ENCODE measurements around the gene CD99L2. TPM values are rescaled to one million over a fixed set of nuclear protein-coding genes. Genes with fewer than 3 reads are reported as not detected.
A peak's percentile ranks its signal among the peaks of the same experiment; 100 is the strongest.

Gene CD99L2
- total RNA-seq, 1 donor from 2014 or later: 9.0 TPM

DNA sequence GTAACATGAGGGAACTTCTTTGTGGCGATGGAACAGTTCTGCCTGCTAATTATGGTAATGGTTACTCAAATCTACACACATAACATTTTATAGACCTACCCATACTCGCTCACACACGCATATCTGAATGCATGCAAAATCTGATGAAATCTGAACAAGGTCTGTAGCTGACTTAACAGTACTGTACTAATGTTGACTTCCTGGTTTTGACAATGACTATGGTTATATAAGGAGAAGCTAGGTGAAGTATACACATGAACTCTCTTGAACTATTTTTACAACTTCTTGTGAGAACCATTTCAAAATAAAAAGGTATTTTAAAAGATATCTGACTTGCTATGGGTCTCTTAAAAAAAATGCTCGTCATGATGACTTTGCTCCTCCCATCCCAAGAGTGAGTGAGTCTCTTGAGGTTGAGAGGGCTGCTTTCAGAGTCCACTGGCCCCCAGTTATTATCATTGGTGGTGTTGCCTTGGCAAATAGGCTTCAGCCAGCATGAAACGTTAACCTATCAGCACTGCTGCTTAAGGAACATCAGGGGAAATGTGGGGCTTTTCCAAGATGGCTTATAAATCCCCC, 105.4 kb downstream of the CD99L2 start:
- H3K4me1 Mint-ChIP-seq (ENCODE audit: low read depth): peaks cover 9% of the 10 kb centered on the region
- H3K27ac Mint-ChIP-seq: no peak overlapping the region
- H3K27me3 Mint-ChIP-seq (ENCODE audit: insufficient read depth): peaks cover 1% of the 10 kb centered on the region
- H3K9me3 Mint-ChIP-seq: no peaks in the 10 kb centered on the region
- peaks cover 21% of the 10 kb centered on the region for H3K36me3 Mint-ChIP-seq (ENCODE audit: low read depth)
- no peak for DNase-seq (ENCODE audit: low spot score)
- H3K4me3 Mint-ChIP-seq: no peak overlapping the region
- intact Hi-C loops (cut with micrococcal nuclease): no loop called here

DNA sequence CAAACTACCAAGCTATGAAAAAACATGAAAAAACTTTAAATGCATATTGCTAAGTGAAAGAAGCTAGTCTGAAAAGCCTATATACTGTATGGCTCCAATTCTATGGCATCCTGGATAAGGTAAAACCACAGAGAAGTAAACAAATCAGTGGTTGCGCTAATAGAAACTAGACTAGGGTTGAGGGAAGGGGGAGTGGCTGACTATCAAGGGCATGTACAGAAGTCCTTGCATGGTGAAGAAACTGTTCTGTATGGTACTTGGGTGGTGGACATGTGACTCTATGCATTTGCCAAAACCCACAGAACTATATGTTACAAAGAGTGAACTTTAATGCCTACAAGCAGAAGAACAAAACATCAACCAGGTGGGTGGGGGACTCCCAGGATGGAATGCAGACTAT, 108.4 kb downstream of the CD99L2 start:
- intact Hi-C loops (cut with micrococcal nuclease): no loop called here
- no peaks in the 10 kb centered on the region for H3K27me3 Mint-ChIP-seq (ENCODE audit: insufficient read depth)

DNA sequence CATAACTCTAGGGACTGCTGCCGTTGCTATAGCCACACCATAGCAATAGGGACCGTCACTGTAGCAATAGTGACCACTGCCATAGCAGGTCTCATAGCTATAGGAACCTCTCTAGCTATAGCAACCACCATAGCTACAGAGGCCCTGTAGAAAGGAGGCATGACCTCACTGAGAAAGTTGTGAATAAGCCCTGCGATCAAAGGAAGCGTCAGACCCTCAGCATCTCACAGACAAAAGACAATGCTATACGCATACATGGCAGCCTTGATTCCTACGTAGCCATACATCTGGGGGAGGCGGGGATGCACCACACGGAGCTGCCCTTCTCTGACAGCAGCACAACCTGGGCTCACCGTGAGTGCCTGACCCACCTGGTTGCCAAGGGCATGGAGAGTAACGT, 116.8 kb downstream of the CD99L2 start:
- intact Hi-C loops (cut with micrococcal nuclease): no loop called here
- no peaks in the 10 kb centered on the region for H3K36me3 Mint-ChIP-seq (ENCODE audit: low read depth)
- no peak for DNase-seq (ENCODE audit: low spot score)
- no peaks in the 10 kb centered on the region for H3K27me3 Mint-ChIP-seq (ENCODE audit: insufficient read depth)
- H3K4me3 Mint-ChIP-seq: no peak overlapping the region
- H3K27ac Mint-ChIP-seq: no peak overlapping the region
- H3K4me1 Mint-ChIP-seq (ENCODE audit: low read depth): no peaks in the 10 kb centered on the region
- H3K9me3 Mint-ChIP-seq: no peaks in the 10 kb centered on the region

More for the DNA sequence above, 108.4 kb downstream of the CD99L2 start:
- Mint-ChIP-seq H3K36me3 (ENCODE audit: low read depth) (peaks cover 20% of the 10 kb centered on the region), H3K27ac (no peak overlapping the region), H3K4me1 (ENCODE audit: low read depth) (peaks cover 9% of the 10 kb centered on the region), H3K4me3 (no peak overlapping the region), H3K9me3 (no peaks in the 10 kb centered on the region)
- DNase-seq (ENCODE audit: low spot score): no peak

DNA sequence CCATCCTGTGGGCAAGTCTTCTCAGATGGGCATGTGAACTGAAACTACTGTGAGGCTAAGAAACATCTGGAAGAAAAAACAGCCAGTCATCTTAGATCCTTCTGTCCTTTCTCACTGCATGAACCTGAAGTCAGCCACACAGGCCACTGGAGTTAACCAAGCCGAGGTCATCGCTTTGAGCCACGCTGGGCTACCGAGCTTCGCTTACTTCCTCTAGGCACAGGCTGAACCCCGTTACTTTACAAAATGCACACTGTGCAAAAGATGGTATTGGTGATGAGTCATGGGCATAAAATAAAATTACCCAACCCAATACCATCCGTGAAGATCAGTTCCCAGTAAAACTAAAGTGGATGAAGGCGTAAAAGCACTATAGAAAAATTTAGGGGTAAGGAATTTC, 119.1 kb downstream of the CD99L2 start:
- intact Hi-C loops (cut with micrococcal nuclease): no loop called here
- no peaks in the 10 kb centered on the region for H3K27me3 Mint-ChIP-seq (ENCODE audit: insufficient read depth)
- no peaks in the 10 kb centered on the region for H3K9me3 Mint-ChIP-seq
- H3K27ac Mint-ChIP-seq: no peak overlapping the region
- no peaks in the 10 kb centered on the region for H3K36me3 Mint-ChIP-seq (ENCODE audit: low read depth)
- no peaks in the 10 kb centered on the region for H3K4me1 Mint-ChIP-seq (ENCODE audit: low read depth)
- H3K4me3 Mint-ChIP-seq: no peak overlapping the region
- DNase-seq (ENCODE audit: low spot score): no peak

DNA sequence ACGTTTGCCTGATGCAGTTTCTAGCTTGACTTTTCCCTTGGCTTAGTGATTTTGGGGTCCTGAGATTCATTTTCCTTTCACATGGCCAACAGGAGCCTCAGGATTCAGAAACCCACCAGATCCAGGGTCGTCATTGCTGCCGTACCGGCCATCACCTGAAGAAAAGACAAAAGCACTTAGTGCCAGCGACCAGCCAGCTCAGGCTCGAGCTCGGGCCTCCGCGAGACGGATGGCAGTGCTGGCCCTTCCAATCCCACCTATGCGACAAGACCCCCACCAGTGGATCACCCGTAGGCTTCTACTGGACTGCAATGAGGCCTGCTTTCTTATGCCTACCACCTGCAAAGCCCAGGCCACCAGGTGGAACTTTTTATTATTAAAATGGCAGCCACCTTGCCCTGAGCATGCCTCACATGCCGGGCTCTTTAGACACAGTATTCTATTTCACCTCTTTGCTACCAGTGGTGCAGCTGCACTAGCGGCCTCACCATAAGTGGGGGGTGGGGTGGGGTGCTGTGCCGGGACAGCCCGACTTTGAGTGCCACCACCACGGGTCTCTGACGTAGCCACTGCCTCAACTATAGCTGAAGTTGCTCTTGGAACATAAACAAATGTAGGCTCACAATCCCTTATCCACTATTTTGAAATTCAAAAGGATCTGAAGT, 121.0 kb downstream of the CD99L2 start:
- Mint-ChIP-seq H3K36me3 (ENCODE audit: low read depth) (no peaks in the 10 kb centered on the region), H3K9me3 (no peaks in the 10 kb centered on the region), H3K4me1 (ENCODE audit: low read depth) (no peaks in the 10 kb centered on the region)

DNA sequence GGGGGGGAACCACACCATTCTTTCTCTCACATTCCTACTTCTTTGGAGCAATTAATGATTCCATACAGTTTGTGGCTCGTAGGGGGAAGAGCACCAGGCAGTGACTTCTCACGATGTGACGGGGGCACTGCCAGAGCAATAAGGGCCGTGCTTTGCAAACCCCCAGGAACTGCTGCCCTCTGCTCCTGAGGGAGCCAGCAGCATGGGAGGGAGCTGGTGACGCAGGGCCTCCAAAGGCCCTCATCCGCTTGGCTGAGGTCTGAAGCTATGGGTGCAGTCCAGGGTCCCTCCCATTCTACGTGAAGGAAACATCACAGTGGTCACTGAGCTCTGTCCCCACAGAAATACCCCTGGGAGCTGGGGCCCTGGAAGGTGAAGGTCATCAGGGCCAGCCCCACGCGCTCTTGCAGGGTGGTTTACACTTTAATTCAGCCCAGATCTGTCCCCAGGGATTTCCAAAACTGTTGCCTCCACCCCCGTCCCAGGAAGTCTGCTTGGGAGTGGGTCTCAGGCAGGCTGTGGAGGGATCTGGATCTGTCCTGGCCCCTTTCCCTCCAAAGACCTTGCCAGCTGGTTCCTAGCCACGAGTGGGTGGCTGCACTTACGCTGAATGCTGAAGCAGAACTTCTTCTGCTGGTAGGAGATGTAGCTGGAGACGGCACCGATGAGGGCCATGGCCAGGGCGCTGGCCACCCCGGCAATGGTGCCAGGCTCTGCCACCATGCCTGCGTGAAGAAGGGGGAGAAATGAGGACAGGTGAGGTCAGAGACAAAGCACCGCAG, 122.7 kb downstream of the CD99L2 start:
- Mint-ChIP-seq H3K27me3 (ENCODE audit: insufficient read depth) (no peaks in the 10 kb centered on the region), H3K4me3 (no peak overlapping the region), H3K9me3 (no peaks in the 10 kb centered on the region), H3K4me1 (ENCODE audit: low read depth) (no peaks in the 10 kb centered on the region), H3K27ac (no peak overlapping the region), H3K36me3 (ENCODE audit: low read depth) (no peaks in the 10 kb centered on the region)
- intact Hi-C loops (cut with micrococcal nuclease): no loop called here
- no peak for DNase-seq (ENCODE audit: low spot score)

More for the DNA sequence above, 121.0 kb downstream of the CD99L2 start:
- DNase-seq (ENCODE audit: low spot score): no peak
- Mint-ChIP-seq H3K27ac (no peak overlapping the region), H3K4me3 (no peak overlapping the region), H3K27me3 (ENCODE audit: insufficient read depth) (no peaks in the 10 kb centered on the region)
- intact Hi-C loops (cut with micrococcal nuclease): no loop called here

DNA sequence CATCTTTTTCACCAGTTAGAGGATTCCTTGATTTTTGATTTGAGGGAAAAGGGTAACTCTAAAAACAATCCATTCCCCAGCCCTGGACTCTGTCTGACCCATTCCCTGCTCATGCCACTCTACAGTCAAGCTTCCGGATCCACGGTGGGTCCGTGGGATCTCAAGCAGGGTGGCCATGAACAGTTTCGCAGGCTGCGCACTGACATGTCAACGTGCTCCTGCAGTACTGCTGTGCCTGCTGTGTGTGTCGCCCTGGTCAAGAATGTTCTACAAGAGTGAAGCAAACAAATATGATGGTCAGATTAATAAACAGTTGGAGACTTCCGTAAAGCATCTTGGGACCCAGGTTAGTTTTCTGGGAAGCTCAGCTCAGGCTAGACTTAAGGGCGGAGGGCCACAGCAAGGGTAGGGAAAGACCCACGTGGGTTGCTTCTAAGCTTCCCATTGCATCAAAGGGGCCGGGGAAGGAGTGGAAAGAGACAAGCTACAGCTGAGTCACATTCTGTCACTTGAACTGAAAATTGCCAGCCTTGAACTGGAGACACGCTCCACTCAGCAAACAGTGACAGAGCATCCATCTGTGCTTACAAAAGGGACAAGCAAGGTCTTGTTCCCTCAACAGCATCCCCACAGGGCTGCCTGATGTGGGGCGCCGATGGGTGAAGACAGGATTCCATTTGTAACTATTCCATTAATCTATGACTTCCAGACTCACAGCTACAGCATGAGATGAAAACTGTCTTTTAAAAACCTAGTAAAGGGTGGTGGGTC, 123.5 kb downstream of the CD99L2 start:
- intact Hi-C loops (cut with micrococcal nuclease): loop anchor here (5.0 kb wide), 2 partner anchors 207 to 227 kb away; partner anchors contain the start of gene HMGB3
- H3K4me1 Mint-ChIP-seq (ENCODE audit: low read depth): no peaks in the 10 kb centered on the region
- H3K36me3 Mint-ChIP-seq (ENCODE audit: low read depth): no peaks in the 10 kb centered on the region
- H3K4me3 Mint-ChIP-seq: no peak overlapping the region
- H3K27ac Mint-ChIP-seq: no peak overlapping the region
- H3K27me3 Mint-ChIP-seq (ENCODE audit: insufficient read depth): no peaks in the 10 kb centered on the region
- H3K9me3 Mint-ChIP-seq: no peaks in the 10 kb centered on the region
- no peak for DNase-seq (ENCODE audit: low spot score)

DNA sequence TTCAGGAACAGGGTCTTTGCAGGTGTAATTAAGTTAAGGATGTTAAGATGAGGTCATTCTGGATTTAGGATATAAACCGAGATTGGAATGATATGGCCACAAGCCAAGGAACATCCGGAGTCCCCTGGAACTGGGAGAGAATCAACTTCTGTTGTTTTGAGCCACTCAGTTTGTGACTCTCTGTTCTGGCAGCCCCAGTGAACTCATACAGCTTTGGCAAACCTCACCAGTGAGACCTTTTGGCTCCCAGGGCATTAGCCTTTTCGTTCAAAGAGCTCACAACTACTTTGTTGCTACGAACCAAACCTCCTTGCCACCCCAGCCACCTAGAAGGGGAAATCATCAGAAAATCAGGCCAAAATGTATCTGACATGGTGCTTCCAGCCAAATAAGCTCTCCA, 124.8 kb downstream of the CD99L2 start:
- Mint-ChIP-seq H3K36me3 (ENCODE audit: low read depth) (no peaks in the 10 kb centered on the region), H3K4me3 (no peak overlapping the region), H3K9me3 (no peaks in the 10 kb centered on the region), H3K4me1 (ENCODE audit: low read depth) (no peaks in the 10 kb centered on the region), H3K27me3 (ENCODE audit: insufficient read depth) (no peaks in the 10 kb centered on the region), H3K27ac (no peak overlapping the region)
- intact Hi-C loops (cut with micrococcal nuclease): loop anchor here (2.0 to 5.0 kb wide), 3 partner anchors 125 to 229 kb away; partner anchors contain the start of genes CD99L2 and HMGB3
- no peak for DNase-seq (ENCODE audit: low spot score)

DNA sequence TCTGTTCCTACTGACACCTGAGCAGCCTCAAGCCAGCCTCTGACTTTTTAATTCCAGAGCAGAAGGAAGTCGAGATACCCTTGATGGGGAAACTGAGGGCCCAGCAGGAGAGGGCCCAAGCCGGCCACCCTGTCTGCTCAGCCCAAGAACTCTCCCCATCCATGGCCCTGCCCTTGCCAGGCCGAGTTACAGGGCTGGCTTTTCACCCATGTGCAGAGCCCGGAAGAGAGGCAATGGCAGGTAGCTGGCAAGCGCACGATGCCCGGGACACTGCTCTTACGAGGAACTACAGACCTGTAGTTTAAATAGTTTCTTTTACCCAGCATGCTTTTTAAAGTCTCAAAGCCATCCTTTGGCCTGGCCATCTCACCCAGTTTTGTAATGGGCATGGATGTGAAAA, 125.4 kb downstream of the CD99L2 start:
- Mint-ChIP-seq H3K9me3 (no peaks in the 10 kb centered on the region), H3K36me3 (ENCODE audit: low read depth) (no peaks in the 10 kb centered on the region), H3K4me1 (ENCODE audit: low read depth) (no peaks in the 10 kb centered on the region), H3K27ac (no peak overlapping the region), H3K4me3 (no peak overlapping the region), H3K27me3 (ENCODE audit: insufficient read depth) (no peaks in the 10 kb centered on the region)
- intact Hi-C loops (cut with micrococcal nuclease): loop anchor here (2.0 to 5.0 kb wide), 3 partner anchors 126 to 229 kb away; partner anchors contain the start of genes CD99L2 and HMGB3
- DNase-seq (ENCODE audit: low spot score): no peak

DNA sequence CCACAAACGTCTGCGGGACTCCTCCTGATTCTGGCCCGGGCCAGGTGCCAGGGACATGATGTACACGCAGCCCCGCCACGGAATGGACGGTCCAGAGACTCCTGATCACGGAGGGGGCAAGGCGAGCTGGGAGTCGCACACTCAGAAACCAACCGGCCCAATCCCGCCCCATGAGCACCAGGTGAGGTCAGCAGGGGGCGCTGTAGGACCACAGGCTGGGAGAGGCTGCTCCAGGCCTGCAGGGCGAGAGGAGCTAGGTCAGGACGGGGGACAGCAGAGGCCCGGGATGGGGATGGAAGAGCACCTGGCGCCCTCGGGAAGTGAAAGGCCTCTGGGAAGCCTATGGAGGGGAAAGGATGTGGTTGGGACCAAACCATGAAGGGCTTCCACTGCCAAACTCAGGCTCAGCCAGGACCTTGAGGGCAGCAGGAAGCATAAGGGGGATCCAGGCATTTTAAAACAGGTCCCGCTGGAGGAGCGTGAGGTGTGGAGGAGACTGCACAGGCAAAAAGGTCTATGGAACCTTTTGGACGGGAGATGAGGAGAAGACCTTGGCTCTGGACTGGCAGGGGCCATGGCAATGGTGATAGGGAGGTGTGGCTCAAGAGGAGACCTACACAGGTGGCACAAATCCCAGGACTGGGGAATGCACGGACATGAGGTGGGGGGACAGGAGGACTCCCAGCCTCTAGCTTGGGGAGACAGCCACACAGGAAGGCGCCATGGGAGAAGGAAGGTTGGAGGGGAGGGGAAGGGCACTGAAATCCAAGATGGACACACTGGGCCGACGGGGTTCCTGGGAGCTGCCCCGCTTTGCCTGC, 126.1 kb downstream of the CD99L2 start:
- Mint-ChIP-seq H3K4me1 (ENCODE audit: low read depth) (no peaks in the 10 kb centered on the region), H3K4me3 (no peak overlapping the region), H3K27ac (no peak overlapping the region), H3K9me3 (no peaks in the 10 kb centered on the region), H3K27me3 (ENCODE audit: insufficient read depth) (no peaks in the 10 kb centered on the region), H3K36me3 (ENCODE audit: low read depth) (no peaks in the 10 kb centered on the region)
- intact Hi-C loops (cut with micrococcal nuclease): loop anchor here (1.0 to 5.0 kb wide), 4 partner anchors 126 to 310 kb away; partner anchors contain the start of genes CD99L2 and HMGB3
- DNase-seq (ENCODE audit: low spot score): peak; percentile 47

DNA sequence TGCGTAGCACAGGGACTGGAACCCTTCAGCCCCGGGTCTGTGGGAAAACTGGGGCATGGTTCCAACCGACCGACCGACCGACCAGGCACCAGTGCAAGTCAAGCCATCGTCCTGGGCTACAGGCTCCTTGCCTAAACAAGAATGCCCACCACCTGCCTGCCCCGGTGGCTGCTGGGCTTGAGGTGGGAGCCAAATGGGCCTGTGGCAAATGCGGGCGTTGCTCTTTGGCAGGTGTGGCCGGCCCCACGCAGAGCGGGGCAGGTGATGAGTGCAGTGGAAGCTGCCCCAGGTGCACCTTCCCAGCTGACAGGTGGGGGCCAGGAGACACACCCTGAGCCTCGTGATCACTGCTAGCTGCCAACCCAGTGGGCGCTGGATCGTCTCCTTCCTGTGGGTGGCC, 127.4 kb downstream of the CD99L2 start:
- DNase-seq (ENCODE audit: low spot score): no peak
- Mint-ChIP-seq H3K27me3 (ENCODE audit: insufficient read depth) (no peaks in the 10 kb centered on the region), H3K4me1 (ENCODE audit: low read depth) (no peaks in the 10 kb centered on the region), H3K36me3 (ENCODE audit: low read depth) (no peaks in the 10 kb centered on the region), H3K9me3 (no peaks in the 10 kb centered on the region), H3K27ac (no peak overlapping the region), H3K4me3 (no peak overlapping the region)
- intact Hi-C loops (cut with micrococcal nuclease): loop anchor here (5.0 kb wide), 2 partner anchors 211 to 231 kb away; partner anchors contain the start of gene HMGB3

DNA sequence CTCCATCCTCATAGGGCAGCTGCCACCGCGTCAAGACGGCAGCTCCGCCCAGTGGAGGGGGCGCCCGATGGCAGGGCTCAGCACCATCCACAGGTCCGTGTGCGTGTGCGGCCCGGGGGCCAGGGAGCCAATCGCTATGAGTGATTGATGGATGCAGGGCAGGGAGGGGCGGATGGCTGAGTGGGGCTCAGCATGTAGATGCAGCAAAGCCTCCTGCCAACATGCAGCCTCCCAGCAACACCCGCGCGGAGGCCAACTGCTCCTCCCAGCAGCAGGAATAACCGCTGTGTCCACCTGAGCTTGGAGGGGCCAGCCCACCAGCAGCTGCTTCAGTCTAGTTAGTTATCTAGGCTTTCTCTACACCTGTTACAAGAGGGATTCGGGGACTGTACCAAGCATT, 127.8 kb downstream of the CD99L2 start:
- no peaks in the 10 kb centered on the region for H3K27me3 Mint-ChIP-seq (ENCODE audit: insufficient read depth)
- intact Hi-C loops (cut with micrococcal nuclease): loop anchor here (5.0 kb wide), 2 partner anchors 212 to 232 kb away; partner anchors contain the start of gene HMGB3
- no peak overlapping the region for H3K27ac Mint-ChIP-seq

More for the DNA sequence above, 127.8 kb downstream of the CD99L2 start:
- no peaks in the 10 kb centered on the region for H3K36me3 Mint-ChIP-seq (ENCODE audit: low read depth)
- H3K4me1 Mint-ChIP-seq (ENCODE audit: low read depth): no peaks in the 10 kb centered on the region
- no peak overlapping the region for H3K4me3 Mint-ChIP-seq
- no peaks in the 10 kb centered on the region for H3K9me3 Mint-ChIP-seq
- DNase-seq (ENCODE audit: low spot score): no peak

Data from activated T-helper 1 cell treated with anti-CD3 and anti-CD28 coated beads, Interleukin-12 subunit alpha, Interleukin-12 subunit beta, Interleukin-2, Interleukin-4 antibody, amounts not matched to agents 30 ng/mL and 10 ng/mL and 1 ng/mL, durations not matched to agents 14 hours and 24 hours and 36 hours (primary cell).